CD14-positive monocyte (primary cell): ENCODE data around the gene MAP3K3. TPM values are rescaled to one million over a fixed set of nuclear protein-coding genes. Genes with fewer than 3 reads are reported as not detected.

Source experiments
- DNase-seq, 3 donors: peaks; one replicate each; pipeline ENCODE4 v3.0.0-alpha.2; 2011 to 2022
- H2AFZ ChIP-seq: 2 replicates; pipeline ENCODE4 v1.6.0; 2012; ENCODE audit warnings: mild to moderate bottlenecking, low read depth, low read length, inconsistent platforms; ENCODE audit not compliant: insufficient read depth, poor library complexity, severe bottlenecking
- H3K27ac ChIP-seq, 2 donors: 1 replicate in 1 of 2; 2 replicates in 1 of 2; pipeline ENCODE4 v1.5.1; 2012 to 2013; ENCODE audit warnings: low read length in 2 of 2, control low read depth in 1 of 2, inconsistent platforms in 1 of 2, low read depth in 1 of 2, mild to moderate bottlenecking in 1 of 2
- H3K27me3 ChIP-seq, 2 donors: one replicate each; pipeline versions ENCODE4 v1.6.0 to v1.6.1; 2011 to 2013; ENCODE audit warnings: low read length in 2 of 2; ENCODE audit not compliant: control insufficient read depth in 2 of 2, insufficient read depth in 2 of 2
- H3K36me3 ChIP-seq, 2 donors: replicated peaks in 1 of 2; 1 replicate in 1 of 2; 2 replicates in 1 of 2; pipeline versions ENCODE4 v1.5.1 to v1.6.1; 2012 to 2013; ENCODE audit warnings: low read length in 2 of 2, control low read depth in 1 of 2, inconsistent platforms in 1 of 2, mild to moderate bottlenecking in 1 of 2; ENCODE audit not compliant: insufficient read depth in 2 of 2, control insufficient read depth in 1 of 2
- H3K4me1 ChIP-seq, 2 donors: 1 replicate in 1 of 2; 2 replicates in 1 of 2; pipeline versions ENCODE4 v1.5.1 to v1.6.1; 2012 to 2013; ENCODE audit warnings: low read length in 2 of 2, control low read depth in 1 of 2, inconsistent platforms in 1 of 2, mild to moderate bottlenecking in 1 of 2, moderate library complexity in 1 of 2; ENCODE audit not compliant: insufficient read depth in 2 of 2, control insufficient read depth in 1 of 2
- H3K4me2 ChIP-seq: replicated peaks from 2 replicates; pipeline ENCODE3; 2012; ENCODE audit warnings: low read length, moderate library complexity, mild to moderate bottlenecking; ENCODE audit not compliant: poor library complexity, severe bottlenecking; ENCODE audit errors: extremely low read depth
- H3K4me3 ChIP-seq, 3 experiments: fragments of 200-600 bp in 1 of 3; sonication (generic) in 1 of 3; replicated peaks in 1 of 3; 1 replicate in 2 of 3; 2 replicates in 1 of 3; pipeline ENCODE4 v1.5.1; 2011 to 2013; ENCODE audit warnings: low read length in 3 of 3, mild to moderate bottlenecking in 3 of 3, control low read depth in 2 of 3, low read depth in 2 of 3, inconsistent platforms in 1 of 3, moderate library complexity in 1 of 3
- H3K79me2 ChIP-seq: 2 replicates; pipeline ENCODE4 v1.6.0; 2012; ENCODE audit warnings: mild to moderate bottlenecking, control low read depth, inconsistent platforms, low read length, moderate library complexity; ENCODE audit not compliant: insufficient read depth
- H3K9ac ChIP-seq: 2 replicates; pipeline ENCODE4 v1.6.0; 2017; ENCODE audit warnings: low read length, mild to moderate bottlenecking; ENCODE audit not compliant: insufficient read depth, poor library complexity, severe bottlenecking
- H3K9me3 ChIP-seq, 2 donors: replicated peaks in 1 of 2; 1 replicate in 1 of 2; 2 replicates in 1 of 2; pipeline versions ENCODE4 v1.5.1 to v1.6.1; 2012 to 2013; ENCODE audit warnings: low read length in 2 of 2, control low read depth in 1 of 2; ENCODE audit not compliant: control insufficient read depth in 1 of 2, insufficient read depth in 1 of 2
- H4K20me1 ChIP-seq: 2 replicates; pipeline ENCODE4 v1.6.0; 2012; ENCODE audit warnings: mild to moderate bottlenecking, low read length, control low read depth, moderate library complexity; ENCODE audit not compliant: insufficient read depth
- H3K27ac Mint-ChIP-seq, 7 donors: one replicate each; pipeline ENCODE4 v1.8.0; 2020; ENCODE audit warnings: mild to moderate bottlenecking in 7 of 7, mixed read lengths in 7 of 7, moderate library complexity in 6 of 7, inconsistent platforms in 2 of 7
- H3K27me3 Mint-ChIP-seq, 3 donors: one replicate each; pipeline ENCODE4 v1.8.0; 2021 to 2022; ENCODE audit warnings: low read depth in 3 of 3, mild to moderate bottlenecking in 3 of 3, mixed read lengths in 3 of 3, moderate library complexity in 3 of 3, inconsistent platforms in 1 of 3
- H3K36me3 Mint-ChIP-seq, 2 donors: one replicate each; pipeline ENCODE4 v1.8.0; 2020; ENCODE audit warnings: mixed read lengths in 2 of 2, inconsistent platforms in 1 of 2, mild to moderate bottlenecking in 1 of 2
- H3K4me1 Mint-ChIP-seq: one replicate; pipeline ENCODE4 v1.8.0; 2020; ENCODE audit warnings: mild to moderate bottlenecking, mixed read lengths
- H3K4me3 Mint-ChIP-seq, 2 donors: one replicate each; pipeline ENCODE4 v1.8.0; 2020; ENCODE audit warnings: mild to moderate bottlenecking in 2 of 2, mixed read lengths in 2 of 2, moderate library complexity in 1 of 2
- H3K9me3 Mint-ChIP-seq, 7 donors: one replicate each; pipeline ENCODE4 v1.8.0; 2020 to 2022; ENCODE audit warnings: mixed read lengths in 7 of 7, mild to moderate bottlenecking in 6 of 7, moderate library complexity in 6 of 7, inconsistent platforms in 2 of 7
- CTCF ChIP-seq: fragments of 200-600 bp; IDR thresholded peaks from one replicate; pipeline ENCODE4 v1.8.0; 2022; ENCODE audit warnings: antibody characterized with exemption, mild to moderate bottlenecking
- whole genome bisulfite sequencing: methylation state at CpG from one replicate; pipeline ENCODE4 v1.1.5; 2013; ENCODE audit warnings: missing lambda C conversion rate; ENCODE audit not compliant: insufficient coverage; 5-methylcytosine and 5-hydroxymethylcytosine counted together
- intact Hi-C, 2 donors: fragments of 100-400 bp; cut with micrococcal nuclease; formaldehyde crosslinking; loops; one replicate each; pipeline versions ENCODE4 v1.15.0 to v1.15.1; 2023
- polyA plus RNA-seq, 3 donors: library from polyadenylated mRNA; depleted of rRNA in 1 of 3; unstranded in 2 of 3; stranded (reverse) in 1 of 3; fragments of 300-500 nt in 2 of 3; fragments of >200 nt in 1 of 3; fragmentation: Illumina TruSeq in 2 of 3; gene quantifications; 1 replicate in 2 of 3; 2 replicates in 1 of 3; pipeline ENCODE4 v1.2.3, GENCODE V29; 2012 to 2021

MAP3K3 gene
- polyA plus RNA-seq, 3 donors: 52.2 to 219 (median 63.6) TPM

- Histone ChIP-seq H3K4me1 (no peaks in the 10 kb centered on the region), H3K27me3 (no peaks in the 10 kb centered on the region), H3K79me2 (peaks cover 56% of the 10 kb centered on the region), H3K36me3 (peaks cover 59 to 67% of the 10 kb centered on the region in 2 donors), H3K4me3 (no peak overlapping the region), H2AFZ (no peak overlapping the region), H3K9ac (no peak overlapping the region), H3K9me3 (no peaks in the 10 kb centered on the region), H3K4me2 (no peak overlapping the region), H3K27ac (no peak overlapping the region), H4K20me1 (peaks cover 80% of the 10 kb centered on the region)
- H3K27me3 Mint-ChIP-seq: no peaks in the 10 kb centered on the region
- H3K4me1 Mint-ChIP-seq: no peaks in the 10 kb centered on the region
- peaks cover 61 to 69% of the 10 kb centered on the region in 2 donors for H3K36me3 Mint-ChIP-seq
- no peak overlapping the region for H3K4me3 Mint-ChIP-seq
- DNase-seq: no peak
- intact Hi-C loops: no loop called here
- H3K9me3 Mint-ChIP-seq: peaks cover 0 to 3% (median 0%) of the 10 kb centered on the region in 7 donors
- H3K27ac Mint-ChIP-seq: peak overlapping the region in 1 of 7 donors; percentile 2
- WGBS: 99% methylated on average over 9 of the region's 11 CpGs
- no peak for TF ChIP-seq CTCF
Measured at GRCh38 chr17:63579633-63580032, 42.6 kb upstream of the MAP3K3 start.

- Mint-ChIP-seq H3K27ac (no peak overlapping the region), H3K9me3 (no peaks in the 10 kb centered on the region), H3K36me3 (peaks cover 78 to 94% of the 10 kb centered on the region in 2 donors), H3K4me3 (no peak overlapping the region), H3K27me3 (peaks cover 0 to 6% (median 0%) of the 10 kb centered on the region in 3 donors), H3K4me1 (no peaks in the 10 kb centered on the region)
- no CpG with 5 or more reads among the region's 5 CpGs for WGBS
- H3K4me2 ChIP-seq: no peak overlapping the region
- no peaks in the 10 kb centered on the region for H3K4me1 ChIP-seq
- H3K27ac ChIP-seq: no peak overlapping the region
- peaks cover 10% of the 10 kb centered on the region for H4K20me1 ChIP-seq
- H3K27me3 ChIP-seq: no peaks in the 10 kb centered on the region
- H3K36me3 ChIP-seq: peaks cover 88 to 98% of the 10 kb centered on the region in 2 donors
- H3K79me2 ChIP-seq: no peaks in the 10 kb centered on the region
- H3K9ac ChIP-seq: no peak overlapping the region
- no peak overlapping the region for H2AFZ ChIP-seq
- DNase-seq: no peak
- TF ChIP-seq CTCF: no peak
- intact Hi-C loops: no loop called here
- H3K9me3 ChIP-seq: no peaks in the 10 kb centered on the region
- H3K4me3 ChIP-seq: no peak overlapping the region
Measured at GRCh38 chr17:63587770-63588169, 34.4 kb upstream of the MAP3K3 start.
